Stimulated activated naive B cell treated with anti-CD40 and anti-IgM and Interleukin-4, amounts not matched to agents 10 μg/mL and 1 μg/mL and 100 μg/mL, for 72 hours (primary cell): ENCODE results near the gene SSPN.

Experiments used
- ATAC-seq, 2 donors: fragments of 150-1000 bp; cut with Tn5 transposase; replicated peaks; 2 replicates each; pipeline ENCODE4 v1.10.0; 2021; ENCODE audit warnings: moderate library complexity in 1 of 2
- DNase-seq: peaks from one replicate; pipeline ENCODE4 v3.0.0; 2021
- H3K27ac Mint-ChIP-seq: one replicate; pipeline ENCODE4 v1.8.0; 2022; ENCODE audit warnings: mild to moderate bottlenecking, mixed read lengths
- H3K27me3 Mint-ChIP-seq, 2 donors: one replicate each; pipeline ENCODE4 v1.8.0; 2022; ENCODE audit warnings: mixed read lengths in 2 of 2
- H3K36me3 Mint-ChIP-seq, 2 donors: one replicate each; pipeline ENCODE4 v1.8.0; 2022; ENCODE audit warnings: mixed read lengths in 2 of 2, mild to moderate bottlenecking in 1 of 2
- H3K4me1 Mint-ChIP-seq, 2 donors: one replicate each; pipeline ENCODE4 v1.8.0; 2022; ENCODE audit warnings: mixed read lengths in 2 of 2, mild to moderate bottlenecking in 1 of 2
- H3K4me3 Mint-ChIP-seq, 2 donors: one replicate each; pipeline ENCODE4 v1.8.0; 2022; ENCODE audit warnings: mild to moderate bottlenecking in 2 of 2, mixed read lengths in 2 of 2, moderate library complexity in 1 of 2
- H3K9me3 Mint-ChIP-seq, 2 donors: one replicate each; pipeline ENCODE4 v1.8.0; 2022; ENCODE audit warnings: mixed read lengths in 2 of 2, mild to moderate bottlenecking in 1 of 2

SSPN gene

DNA sequence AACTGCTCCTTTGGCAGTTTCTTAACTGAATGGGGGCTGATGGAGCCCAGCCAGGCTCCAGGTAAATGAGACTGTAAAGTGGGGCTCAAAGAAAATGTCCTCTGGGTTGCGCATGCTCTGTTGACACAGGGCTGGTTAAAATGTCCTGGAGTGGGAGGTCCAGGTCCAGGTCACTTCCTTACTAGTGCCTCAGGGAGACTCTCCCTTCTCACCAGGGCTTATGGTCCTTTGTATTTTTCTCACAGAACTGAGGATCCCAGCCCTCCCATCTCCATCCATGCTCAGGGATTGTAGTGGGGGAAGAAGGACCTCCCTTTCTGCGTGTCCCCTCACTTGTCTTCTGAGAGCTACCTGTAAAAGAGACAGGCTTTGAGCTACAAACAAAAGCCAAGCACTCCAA is 77.5 kb downstream of the SSPN start:
- H3K27me3 Mint-ChIP-seq, result peaks cover 5 to 7% of the 10 kb centered on the region in 2 donors
- no peak overlapping the region for H3K27ac Mint-ChIP-seq
- no peak overlapping the region for H3K4me3 Mint-ChIP-seq
- no peaks in the 10 kb centered on the region for H3K36me3 Mint-ChIP-seq
- DNase-seq (no peak), ATAC-seq (no peak)
- no peaks in the 10 kb centered on the region for H3K9me3 Mint-ChIP-seq
- peaks cover 22 to 31% of the 10 kb centered on the region in 2 donors for H3K4me1 Mint-ChIP-seq

DNA sequence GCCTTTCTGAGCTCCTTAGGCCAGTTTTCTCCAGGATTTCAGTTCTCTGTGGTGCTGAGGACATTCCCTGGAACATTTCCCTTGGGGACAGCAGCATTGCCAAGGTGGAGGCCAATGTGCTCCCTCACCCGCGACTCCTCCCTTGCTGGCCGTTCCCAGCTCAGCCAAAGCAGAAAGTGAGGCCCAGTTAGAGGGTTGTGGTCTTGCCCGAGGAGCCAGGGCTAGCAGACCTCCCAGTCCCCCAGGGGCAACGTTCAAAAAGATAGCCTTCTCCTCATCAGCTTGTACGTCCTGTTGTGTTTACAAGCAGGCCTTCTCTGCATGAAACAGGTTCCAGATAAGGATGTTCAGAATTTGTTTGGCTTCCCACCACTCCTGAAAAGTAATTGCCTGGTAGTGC is 78.4 kb downstream of the SSPN start:
- H3K36me3 Mint-ChIP-seq, result no peaks in the 10 kb centered on the region
- no peaks in the 10 kb centered on the region for H3K9me3 Mint-ChIP-seq
- H3K27ac Mint-ChIP-seq, result no peak overlapping the region
- H3K27me3 Mint-ChIP-seq, result peaks cover 5 to 7% of the 10 kb centered on the region in 2 donors
- DNase-seq (no peak), ATAC-seq (no peak)
- H3K4me1 Mint-ChIP-seq, result peaks cover 30 to 41% of the 10 kb centered on the region in 2 donors
- no peak overlapping the region for H3K4me3 Mint-ChIP-seq

DNA sequence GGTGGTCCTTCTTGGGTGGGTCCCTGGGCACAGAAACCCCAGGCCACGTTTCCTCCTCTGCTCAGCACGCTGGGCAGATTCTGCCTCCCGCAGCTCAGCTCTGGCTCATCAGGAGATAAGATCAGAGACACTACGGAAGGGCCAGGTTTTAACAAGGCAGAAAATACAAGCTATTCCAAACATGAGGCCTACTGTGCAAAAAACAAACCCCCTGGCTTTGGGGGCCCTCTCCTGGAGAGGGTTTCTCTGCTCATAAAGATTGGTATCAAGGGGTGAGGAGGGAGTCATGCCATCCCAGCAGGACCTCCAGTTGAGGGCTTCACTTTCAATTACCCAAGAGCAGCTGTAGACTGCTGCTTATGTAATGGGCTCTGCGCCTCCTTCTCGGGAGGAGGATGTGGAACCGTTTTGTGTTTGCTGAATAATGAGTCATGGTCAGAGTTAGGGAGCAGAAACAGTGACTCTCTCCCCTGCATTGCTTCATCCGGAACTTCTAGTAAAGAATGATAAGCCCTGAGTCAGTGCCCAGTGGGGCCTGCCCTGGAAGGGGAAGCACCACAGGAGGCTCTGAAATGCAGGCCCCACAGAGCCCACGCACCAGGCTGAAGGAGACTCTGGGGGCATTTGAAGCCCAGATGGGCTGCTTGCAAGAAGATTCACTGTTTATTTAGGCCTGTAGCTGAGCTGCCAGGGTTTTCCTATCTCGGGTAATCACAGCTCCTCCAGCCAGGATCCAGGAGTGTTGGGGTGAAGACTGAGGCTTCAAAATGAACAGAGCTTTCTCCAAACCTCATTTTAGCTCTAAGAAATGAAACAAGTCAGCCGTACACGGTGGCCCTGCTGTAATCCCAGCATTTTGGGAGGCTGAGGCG is 79.3 kb downstream of the SSPN start:
- ATAC-seq (peak; percentile 99), DNase-seq (peak; percentile 79)
- peak overlapping the region; percentile 42 for H3K27ac Mint-ChIP-seq
- H3K27me3 Mint-ChIP-seq, result peaks cover 12 to 15% of the 10 kb centered on the region in 2 donors
- H3K9me3 Mint-ChIP-seq, result no peaks in the 10 kb centered on the region
- H3K36me3 Mint-ChIP-seq, result no peaks in the 10 kb centered on the region
- H3K4me3 Mint-ChIP-seq, result no peak overlapping the region
- peaks cover 35 to 48% of the 10 kb centered on the region in 2 donors for H3K4me1 Mint-ChIP-seq

DNA sequence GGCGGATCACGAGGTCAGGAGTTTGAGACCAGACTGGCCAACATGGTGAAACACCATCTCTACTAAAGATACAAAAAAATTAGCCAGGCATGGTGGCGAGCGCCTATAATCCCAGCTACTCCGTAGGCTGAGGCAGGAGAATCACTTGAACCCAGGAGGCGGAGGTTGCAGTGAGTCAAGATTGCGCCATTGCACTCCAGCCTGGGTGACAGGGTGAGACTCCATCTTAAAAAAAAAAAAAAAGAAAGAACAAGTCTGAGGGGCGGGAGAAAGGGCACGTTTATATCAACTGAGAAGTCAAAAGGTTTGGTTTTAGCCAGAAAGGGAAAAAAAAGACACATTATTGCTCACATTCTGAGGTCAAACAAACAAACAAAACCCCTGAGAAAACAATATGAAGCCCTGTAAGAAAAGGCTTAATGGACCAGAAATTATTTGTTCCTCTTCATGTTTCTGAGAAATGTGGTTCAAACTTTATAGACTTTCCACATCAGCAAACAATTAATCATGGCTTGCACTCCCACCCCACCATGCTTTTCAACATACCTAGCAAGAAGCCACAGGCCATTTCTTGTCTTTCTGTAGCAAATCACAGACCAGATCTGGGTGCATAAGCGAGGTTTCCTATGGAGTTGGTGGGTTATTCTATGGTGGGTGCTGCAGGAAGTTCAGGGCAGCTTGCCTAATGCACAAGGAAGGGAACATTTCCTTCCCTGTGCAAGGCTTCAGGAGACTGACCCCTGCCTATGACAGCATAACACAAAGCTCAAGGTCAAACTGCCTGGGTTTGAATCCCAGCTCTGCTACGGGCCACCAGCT is 80.1 kb downstream of the SSPN start:
- no peak for DNase-seq
- ATAC-seq, result no peak
- peaks cover 12 to 15% of the 10 kb centered on the region in 2 donors for H3K27me3 Mint-ChIP-seq
- peak overlapping the region; percentile 42 for H3K27ac Mint-ChIP-seq
- H3K9me3 Mint-ChIP-seq, result no peaks in the 10 kb centered on the region
- H3K4me1 Mint-ChIP-seq, result peaks cover 35 to 48% of the 10 kb centered on the region in 2 donors
- no peak overlapping the region for H3K4me3 Mint-ChIP-seq
- H3K36me3 Mint-ChIP-seq, result no peaks in the 10 kb centered on the region

DNA sequence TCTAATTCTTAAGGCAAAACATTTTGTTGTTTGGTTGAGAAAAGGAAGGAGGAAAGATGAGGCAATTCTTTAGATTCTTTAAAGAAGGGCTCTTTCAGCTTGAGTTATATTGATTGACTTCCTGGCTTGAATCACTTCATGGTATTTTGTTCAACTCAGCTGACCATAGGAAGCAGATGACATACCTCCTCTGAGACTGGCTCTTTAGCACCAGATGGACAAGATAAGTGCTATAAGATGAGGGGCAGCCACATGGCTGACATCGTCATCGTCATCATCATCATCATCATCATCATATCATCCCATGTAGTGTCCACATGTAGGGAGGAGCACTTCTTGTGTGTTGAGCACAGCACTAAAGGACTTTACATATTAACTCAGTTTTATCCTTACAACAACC is 81.3 kb downstream of the SSPN start:
- H3K9me3 Mint-ChIP-seq, result no peaks in the 10 kb centered on the region
- no peaks in the 10 kb centered on the region for H3K36me3 Mint-ChIP-seq
- DNase-seq, result no peak
- no peak overlapping the region for H3K27ac Mint-ChIP-seq
- H3K27me3 Mint-ChIP-seq, result peaks cover 7 to 9% of the 10 kb centered on the region in 2 donors
- H3K4me1 Mint-ChIP-seq, result peaks cover 37 to 53% of the 10 kb centered on the region in 2 donors
- ATAC-seq, result no peak
- no peak overlapping the region for H3K4me3 Mint-ChIP-seq

DNA sequence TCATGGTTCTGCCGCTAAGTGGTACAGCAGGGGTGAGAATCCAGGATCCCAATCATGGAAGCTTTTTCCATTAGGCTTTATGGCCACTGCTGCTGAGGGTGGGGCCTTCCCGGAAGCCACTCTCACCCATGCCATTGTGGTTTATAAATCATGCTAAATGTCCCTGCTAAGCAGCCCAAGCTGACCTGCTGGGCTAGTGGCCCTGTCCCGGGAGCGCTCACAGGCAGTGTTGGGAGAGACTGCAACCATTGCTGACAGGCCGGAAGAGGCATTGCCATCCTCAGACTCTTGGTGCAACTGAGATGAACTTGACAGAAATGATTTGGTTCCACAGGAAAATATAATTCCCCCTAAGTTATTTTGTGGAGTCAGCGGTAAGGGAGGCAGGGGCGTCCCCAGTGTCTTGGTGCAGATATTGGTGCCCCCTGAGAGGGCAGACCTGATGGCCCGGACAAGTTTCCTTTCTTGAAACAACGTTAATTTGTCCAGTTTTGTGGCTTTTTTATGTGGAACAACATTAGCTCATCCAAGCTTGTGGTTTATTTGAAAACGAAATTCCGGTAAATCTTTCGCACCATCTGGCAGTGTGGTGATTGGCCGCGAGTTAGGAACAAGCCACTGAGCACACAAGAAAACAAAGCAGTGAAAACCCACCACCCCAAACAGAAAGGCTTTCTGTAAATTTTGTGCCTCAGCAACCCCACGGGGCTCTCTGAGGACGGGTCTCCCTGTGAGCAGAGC is 82.3 kb downstream of the SSPN start:
- H3K36me3 Mint-ChIP-seq, result no peaks in the 10 kb centered on the region
- no peak overlapping the region for H3K27ac Mint-ChIP-seq
- H3K4me3 Mint-ChIP-seq, result no peak overlapping the region
- ATAC-seq, result no peak
- H3K27me3 Mint-ChIP-seq, result peaks cover 7 to 9% of the 10 kb centered on the region in 2 donors
- H3K9me3 Mint-ChIP-seq, result no peaks in the 10 kb centered on the region
- DNase-seq, result no peak
- peaks cover 39 to 54% of the 10 kb centered on the region in 2 donors for H3K4me1 Mint-ChIP-seq

DNA sequence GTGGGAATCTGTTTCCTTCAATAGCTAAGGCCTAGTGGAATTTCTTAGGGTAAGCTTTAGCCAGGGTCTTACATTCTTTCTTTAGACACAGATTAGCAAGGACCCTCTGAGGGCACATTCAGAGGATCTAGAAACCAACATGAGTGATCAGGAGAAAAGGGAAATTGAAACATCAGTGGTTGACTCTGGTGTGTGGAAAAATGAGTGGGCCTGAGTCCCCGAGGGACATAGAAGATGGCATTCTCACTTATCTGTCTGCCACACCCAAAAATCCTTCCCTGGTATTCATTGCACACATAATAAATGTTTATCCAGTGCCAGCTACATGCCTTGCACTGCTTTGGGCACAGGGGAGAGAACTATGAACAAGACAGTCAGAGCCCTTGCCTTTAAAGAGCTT is 82.9 kb downstream of the SSPN start:
- DNase-seq, result peak; percentile 29
- no peak overlapping the region for H3K4me3 Mint-ChIP-seq
- no peak overlapping the region for H3K27ac Mint-ChIP-seq
- H3K4me1 Mint-ChIP-seq, result peaks cover 42 to 58% of the 10 kb centered on the region in 2 donors
- peak in 1 of 2 donors; percentile 12 for ATAC-seq
- H3K9me3 Mint-ChIP-seq, result no peaks in the 10 kb centered on the region
- H3K27me3 Mint-ChIP-seq, result peaks cover 7 to 9% of the 10 kb centered on the region in 2 donors
- H3K36me3 Mint-ChIP-seq, result no peaks in the 10 kb centered on the region

DNA sequence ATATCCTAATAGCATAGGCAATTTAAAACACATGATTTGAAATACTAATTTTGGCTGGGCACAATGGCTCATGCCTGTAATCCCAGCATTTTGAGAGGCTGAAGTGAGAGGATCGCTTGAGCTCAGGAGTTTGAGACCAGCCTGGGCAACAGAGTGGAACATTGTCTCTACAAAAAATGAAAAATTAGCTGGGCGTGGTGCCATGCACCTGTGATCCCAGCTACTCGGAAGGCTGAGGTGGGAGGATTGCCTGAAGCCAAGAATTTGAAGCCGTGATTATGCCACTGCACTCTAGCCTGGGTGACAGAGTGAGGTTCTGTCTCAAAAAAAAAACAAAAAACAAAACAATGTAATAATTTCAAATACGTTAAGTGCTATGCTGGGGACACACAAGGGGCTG is 83.3 kb downstream of the SSPN start:
- H3K9me3 Mint-ChIP-seq, result no peaks in the 10 kb centered on the region
- peaks cover 7 to 13% of the 10 kb centered on the region in 2 donors for H3K27me3 Mint-ChIP-seq
- no peak overlapping the region for H3K4me3 Mint-ChIP-seq
- H3K4me1 Mint-ChIP-seq, result peaks cover 42 to 61% of the 10 kb centered on the region in 2 donors
- no peak overlapping the region for H3K27ac Mint-ChIP-seq
- DNase-seq (no peak), ATAC-seq (no peak)
- no peaks in the 10 kb centered on the region for H3K36me3 Mint-ChIP-seq

DNA sequence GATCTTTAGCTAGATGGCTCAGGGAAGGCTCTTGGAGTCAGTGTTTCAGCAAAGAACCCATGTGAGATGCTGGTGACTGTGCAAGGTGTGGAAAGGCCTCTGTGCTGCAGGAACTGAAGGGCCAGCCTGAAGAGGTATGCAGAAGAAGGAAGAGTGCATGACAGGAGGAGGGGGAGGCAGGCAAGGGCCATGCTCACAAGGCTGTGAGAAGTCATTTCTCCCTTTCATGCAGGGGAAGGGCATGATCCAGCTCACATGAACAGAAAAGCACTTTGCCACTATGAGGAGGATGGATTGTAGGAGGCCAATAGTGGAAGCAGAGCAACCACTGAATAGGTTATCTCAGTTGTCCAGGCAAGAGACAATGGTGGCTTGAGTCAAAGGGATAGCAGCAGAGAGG is 83.7 kb downstream of the SSPN start:
- Mint-ChIP-seq H3K9me3 (no peaks in the 10 kb centered on the region), H3K36me3 (no peaks in the 10 kb centered on the region), H3K4me3 (no peak overlapping the region), H3K27ac (no peak overlapping the region), H3K27me3 (peaks cover 7 to 14% of the 10 kb centered on the region in 2 donors), H3K4me1 (peaks cover 42 to 59% of the 10 kb centered on the region in 2 donors)
- DNase-seq, result no peak
- ATAC-seq, result no peak

DNA sequence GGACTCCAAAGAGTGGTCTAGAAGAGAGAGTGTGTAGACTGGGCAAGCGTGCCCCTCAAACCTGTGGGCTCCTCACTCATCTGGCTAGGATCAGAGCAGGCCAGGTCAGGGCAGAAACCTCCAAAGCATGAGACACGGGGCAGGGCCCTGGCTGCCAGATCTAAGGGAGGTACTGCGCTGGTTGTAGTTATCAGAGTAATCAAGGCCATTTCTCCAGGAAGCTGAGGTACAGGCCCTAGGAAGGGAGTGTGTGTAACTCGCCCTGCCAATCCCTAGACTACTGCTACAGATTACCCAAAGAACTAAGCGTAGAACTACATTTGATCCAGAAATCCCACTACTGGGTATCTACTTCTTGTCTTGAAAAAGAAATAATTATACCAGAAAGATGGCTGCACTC is 84.5 kb downstream of the SSPN start:
- Mint-ChIP-seq H3K36me3 (no peaks in the 10 kb centered on the region), H3K27me3 (peaks cover 7 to 14% of the 10 kb centered on the region in 2 donors), H3K4me3 (no peak overlapping the region), H3K9me3 (no peaks in the 10 kb centered on the region), H3K4me1 (peaks cover 34 to 51% of the 10 kb centered on the region in 2 donors), H3K27ac (no peak overlapping the region)
- no peak for DNase-seq
- no peak for ATAC-seq

DNA sequence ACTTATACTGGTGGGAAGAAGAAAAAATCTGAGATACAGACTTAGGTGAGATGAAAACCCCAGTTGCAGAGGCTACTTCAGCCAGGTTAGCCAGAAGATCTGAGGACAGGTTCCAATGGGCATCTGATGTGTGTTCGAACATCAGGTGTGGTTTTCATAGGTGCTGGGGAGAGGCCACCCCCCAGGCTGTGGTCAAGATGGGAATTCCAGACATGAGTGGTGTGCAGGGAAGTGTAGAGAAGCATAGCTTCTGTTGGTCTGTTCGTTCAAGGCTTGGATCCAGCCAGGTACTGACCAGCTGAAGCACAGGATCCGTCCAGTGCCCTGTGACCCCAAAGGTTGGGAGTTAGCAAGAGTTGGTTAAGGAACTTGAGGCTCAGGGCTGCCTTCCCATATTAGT is 85.5 kb downstream of the SSPN start:
- H3K9me3 Mint-ChIP-seq, result no peaks in the 10 kb centered on the region

DNA sequence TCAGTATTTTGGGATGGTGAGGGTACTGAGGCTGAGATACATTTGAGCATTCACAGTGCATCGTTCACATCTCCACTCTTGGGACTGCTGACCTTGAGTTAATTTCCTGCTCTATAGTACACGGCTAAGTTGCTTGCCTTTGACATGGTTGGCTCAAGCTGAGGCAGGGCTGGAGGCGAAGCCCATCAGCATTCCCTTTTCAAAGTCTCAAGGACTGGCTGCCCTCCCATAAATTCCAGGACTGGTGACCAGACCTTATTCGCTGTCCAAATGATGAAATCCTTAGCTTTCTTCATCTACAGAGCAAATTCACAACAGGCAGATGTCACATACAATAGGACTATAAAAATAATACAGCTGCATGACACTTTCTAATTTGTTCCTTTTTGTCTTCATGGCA is 85.9 kb downstream of the SSPN start:
- Mint-ChIP-seq H3K27ac (no peak overlapping the region), H3K27me3 (peaks cover 7 to 14% of the 10 kb centered on the region in 2 donors), H3K4me3 (no peak overlapping the region), H3K9me3 (no peaks in the 10 kb centered on the region), H3K4me1 (peaks cover 30 to 39% of the 10 kb centered on the region in 2 donors), H3K36me3 (no peaks in the 10 kb centered on the region)
- no peak for DNase-seq
- ATAC-seq, result no peak

More for the DNA sequence above, 85.5 kb downstream of the SSPN start:
- Mint-ChIP-seq H3K27me3 (peaks cover 7 to 14% of the 10 kb centered on the region in 2 donors), H3K36me3 (no peaks in the 10 kb centered on the region), H3K27ac (no peak overlapping the region), H3K4me3 (no peak overlapping the region), H3K4me1 (peaks cover 30 to 41% of the 10 kb centered on the region in 2 donors)
- DNase-seq, result no peak
- no peak for ATAC-seq

DNA sequence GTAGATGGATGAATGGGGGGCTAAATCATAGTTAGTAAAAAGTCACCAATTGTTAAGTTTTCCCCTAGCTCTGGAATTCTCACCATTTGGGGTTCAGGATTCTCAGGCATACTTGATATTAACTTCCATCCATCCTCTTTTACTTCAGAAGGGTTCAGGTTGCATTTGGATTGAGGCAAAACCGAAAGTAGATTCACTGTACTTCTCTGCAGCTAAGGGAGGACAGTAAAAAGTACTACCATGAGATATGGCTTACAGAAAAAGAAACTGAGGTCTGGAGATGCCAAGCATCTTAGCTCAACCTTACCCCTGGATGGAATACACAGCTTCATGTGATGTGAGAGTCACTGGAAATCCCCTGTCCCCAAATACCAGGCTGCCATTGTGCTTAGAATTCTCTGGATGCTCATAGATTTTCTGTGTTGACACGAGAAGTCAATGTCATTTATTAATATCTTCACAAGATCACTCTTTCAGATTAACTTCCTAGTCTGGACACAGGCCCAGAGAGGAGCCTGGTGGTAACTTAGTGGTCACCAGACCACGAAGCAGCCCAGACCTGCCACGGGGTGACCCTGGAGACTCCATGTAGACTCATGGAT is 87.1 kb downstream of the SSPN start:
- DNase-seq, result no peak
- Mint-ChIP-seq H3K9me3 (no peaks in the 10 kb centered on the region), H3K4me1 (peaks cover 32 to 37% of the 10 kb centered on the region in 2 donors), H3K27ac (no peak overlapping the region), H3K36me3 (no peaks in the 10 kb centered on the region), H3K4me3 (no peak overlapping the region), H3K27me3 (peaks cover 10 to 22% of the 10 kb centered on the region in 2 donors)
- ATAC-seq, result no peak

DNA sequence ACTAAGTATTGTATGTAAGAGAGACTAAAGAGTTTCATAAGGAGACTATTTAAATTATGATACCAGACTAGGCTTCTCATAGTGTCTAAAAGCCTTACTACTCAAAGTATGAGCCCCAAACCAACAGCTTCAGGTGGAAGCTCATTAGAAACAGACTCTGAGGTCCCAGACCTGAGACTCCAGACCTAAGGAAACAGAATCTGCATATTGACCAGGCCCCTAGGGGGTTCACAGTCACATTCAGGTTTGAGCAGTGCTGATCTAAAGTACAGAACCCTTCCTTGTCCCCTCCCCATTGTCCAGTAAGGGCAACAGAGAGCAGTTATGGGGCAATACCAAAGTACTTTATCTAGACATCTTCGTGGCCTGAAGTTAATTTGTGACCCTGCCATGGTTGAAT is 87.7 kb downstream of the SSPN start:
- no peak overlapping the region for H3K4me3 Mint-ChIP-seq
- ATAC-seq, result no peak
- H3K4me1 Mint-ChIP-seq, result peaks cover 31 to 33% of the 10 kb centered on the region in 2 donors
- H3K36me3 Mint-ChIP-seq, result no peaks in the 10 kb centered on the region
- H3K9me3 Mint-ChIP-seq, result no peaks in the 10 kb centered on the region
- no peak for DNase-seq
- peaks cover 13 to 25% of the 10 kb centered on the region in 2 donors for H3K27me3 Mint-ChIP-seq
- no peak overlapping the region for H3K27ac Mint-ChIP-seq
